DOHH2 (cell line): ENCODE measurements around the gene ELAVL3.

Source experiments
- EZH2phosphoT487 ChIP-seq: fragments of 200-600 bp; sonication (generic); IDR thresholded peaks from 2 replicates; pipeline ENCODE4 v1.6.1; 2017; ENCODE audit warnings: borderline replicate concordance, mild to moderate bottlenecking, antibody characterized with exemption, low read length, moderate library complexity, mixed read lengths
- TF ChIP-seq, protein P1 (sequence below): fragments of 200-600 bp; sonication (generic); IDR thresholded peaks from one replicate; pipeline ENCODE4 v1.5.1; 2014; ENCODE audit warnings: antibody characterized with exemption, mild to moderate bottlenecking, low read depth, low read length; ENCODE audit not compliant: poor library complexity, severe bottlenecking

- TF ChIP-seq, protein P1, sequence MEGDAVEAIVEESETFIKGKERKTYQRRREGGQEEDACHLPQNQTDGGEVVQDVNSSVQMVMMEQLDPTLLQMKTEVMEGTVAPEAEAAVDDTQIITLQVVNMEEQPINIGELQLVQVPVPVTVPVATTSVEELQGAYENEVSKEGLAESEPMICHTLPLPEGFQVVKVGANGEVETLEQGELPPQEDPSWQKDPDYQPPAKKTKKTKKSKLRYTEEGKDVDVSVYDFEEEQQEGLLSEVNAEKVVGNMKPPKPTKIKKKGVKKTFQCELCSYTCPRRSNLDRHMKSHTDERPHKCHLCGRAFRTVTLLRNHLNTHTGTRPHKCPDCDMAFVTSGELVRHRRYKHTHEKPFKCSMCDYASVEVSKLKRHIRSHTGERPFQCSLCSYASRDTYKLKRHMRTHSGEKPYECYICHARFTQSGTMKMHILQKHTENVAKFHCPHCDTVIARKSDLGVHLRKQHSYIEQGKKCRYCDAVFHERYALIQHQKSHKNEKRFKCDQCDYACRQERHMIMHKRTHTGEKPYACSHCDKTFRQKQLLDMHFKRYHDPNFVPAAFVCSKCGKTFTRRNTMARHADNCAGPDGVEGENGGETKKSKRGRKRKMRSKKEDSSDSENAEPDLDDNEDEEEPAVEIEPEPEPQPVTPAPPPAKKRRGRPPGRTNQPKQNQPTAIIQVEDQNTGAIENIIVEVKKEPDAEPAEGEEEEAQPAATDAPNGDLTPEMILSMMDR: no peak
- no peak for TF ChIP-seq EZH2phosphoT487
These were observed 31.8 kb downstream of the ELAVL3 start for GRCh38 chr19:11448923-11449554.
